ENCODE data around the gene NSRP1.

- TF ChIP-seq TCF7 (IDR thresholded peaks at IDR 0.05; ENCODE audit: low read depth): no peak
- TF ChIP-seq REST (IDR thresholded peaks at IDR 0.05; ENCODE audit: borderline replicate concordance in 1 of 2, low read depth in 1 of 2, low read length in 2 of 2): no peak
Measured at GRCh38 chr17:30151471-30151870, 34.9 kb downstream of the NSRP1 start.

Data from HepG2 (cell line).